ENCODE measurements around the gene WWOX.
A peak's percentile ranks its signal among the peaks of the same experiment; 100 is the strongest.

The WWOX gene

DNA sequence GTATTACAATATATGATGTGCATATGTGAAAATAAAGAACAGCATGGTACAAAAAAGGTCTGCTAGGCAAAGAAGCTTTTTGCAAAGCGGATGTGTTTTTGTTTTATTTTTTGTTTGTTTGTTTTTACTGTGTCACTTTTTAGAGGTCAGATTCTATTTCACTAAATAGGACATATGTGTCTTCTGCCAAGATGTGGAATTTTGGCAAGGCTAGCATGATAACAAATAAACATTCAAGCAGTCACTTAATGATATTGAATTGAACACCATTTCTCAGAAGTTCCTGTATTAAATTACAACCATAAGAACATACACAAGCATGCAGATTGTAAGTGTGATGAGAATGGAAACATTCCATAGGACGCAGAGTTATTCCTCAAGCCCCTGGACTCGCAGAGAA lies 492.7 kb downstream of the WWOX start:
- TF ChIP-seq, protein P1, sequence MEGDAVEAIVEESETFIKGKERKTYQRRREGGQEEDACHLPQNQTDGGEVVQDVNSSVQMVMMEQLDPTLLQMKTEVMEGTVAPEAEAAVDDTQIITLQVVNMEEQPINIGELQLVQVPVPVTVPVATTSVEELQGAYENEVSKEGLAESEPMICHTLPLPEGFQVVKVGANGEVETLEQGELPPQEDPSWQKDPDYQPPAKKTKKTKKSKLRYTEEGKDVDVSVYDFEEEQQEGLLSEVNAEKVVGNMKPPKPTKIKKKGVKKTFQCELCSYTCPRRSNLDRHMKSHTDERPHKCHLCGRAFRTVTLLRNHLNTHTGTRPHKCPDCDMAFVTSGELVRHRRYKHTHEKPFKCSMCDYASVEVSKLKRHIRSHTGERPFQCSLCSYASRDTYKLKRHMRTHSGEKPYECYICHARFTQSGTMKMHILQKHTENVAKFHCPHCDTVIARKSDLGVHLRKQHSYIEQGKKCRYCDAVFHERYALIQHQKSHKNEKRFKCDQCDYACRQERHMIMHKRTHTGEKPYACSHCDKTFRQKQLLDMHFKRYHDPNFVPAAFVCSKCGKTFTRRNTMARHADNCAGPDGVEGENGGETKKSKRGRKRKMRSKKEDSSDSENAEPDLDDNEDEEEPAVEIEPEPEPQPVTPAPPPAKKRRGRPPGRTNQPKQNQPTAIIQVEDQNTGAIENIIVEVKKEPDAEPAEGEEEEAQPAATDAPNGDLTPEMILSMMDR (IDR thresholded peaks at IDR 0.05; ENCODE audit: control insufficient read depth, extremely low read depth, insufficient read depth) = no peak
- no peak overlapping the region for H3K4me3 ChIP-seq (ENCODE audit: low read depth, low read length)

DNA sequence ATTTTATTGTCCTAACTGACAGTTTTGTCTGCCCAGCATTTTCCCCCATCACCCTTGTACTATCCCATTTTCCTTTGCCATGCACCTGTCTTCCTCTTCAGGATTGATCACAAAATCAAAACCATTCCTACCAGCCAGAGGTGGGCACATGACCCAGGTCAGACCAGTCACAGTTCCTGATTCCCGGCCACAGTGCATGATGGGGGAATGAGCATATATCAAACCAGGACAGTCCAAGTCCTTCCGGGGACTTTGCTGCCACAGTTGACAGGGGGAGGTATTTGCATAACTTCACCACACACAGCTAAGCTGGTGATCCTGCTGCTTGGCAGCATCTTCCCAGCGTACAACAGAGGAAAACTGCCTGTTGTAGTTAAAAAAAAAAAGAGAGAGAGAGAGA lies 493.9 kb downstream of the WWOX start:
- no peak overlapping the region for H3K4me3 ChIP-seq (ENCODE audit: low read depth, low read length)
- no peak for DNase-seq (ENCODE audit: low read depth)
- TF ChIP-seq, protein P1 (IDR thresholded peaks at IDR 0.05; ENCODE audit: control insufficient read depth, extremely low read depth, insufficient read depth) = no peak

More for the DNA sequence above, 492.7 kb downstream of the WWOX start:
- DNase-seq (ENCODE audit: low read depth) = peak; percentile 51

DNA sequence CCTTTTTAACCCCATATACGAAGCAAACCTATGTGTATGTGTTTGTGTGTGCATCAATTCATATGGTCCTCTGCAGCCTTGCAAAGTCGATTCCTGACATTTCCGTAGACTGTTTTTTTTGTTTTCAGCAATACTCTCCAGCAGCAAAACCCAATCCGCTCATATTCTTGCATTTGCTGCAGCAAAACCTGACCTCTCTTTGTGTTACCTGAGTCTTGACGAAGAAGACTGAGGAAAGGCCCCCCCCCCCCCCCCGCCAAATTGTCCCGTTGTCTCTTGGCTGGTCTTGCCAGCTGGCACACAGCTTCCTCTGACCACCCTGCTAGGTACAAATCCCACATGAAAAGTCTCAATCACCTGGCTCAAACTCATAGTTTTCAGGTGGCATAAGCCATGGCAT lies 494.7 kb downstream of the WWOX start:
- DNase-seq (ENCODE audit: low read depth) = no peak
- TF ChIP-seq, protein P1 (IDR thresholded peaks at IDR 0.05; ENCODE audit: control insufficient read depth, extremely low read depth, insufficient read depth) = no peak
- H3K4me3 ChIP-seq (ENCODE audit: low read depth, low read length) = no peak overlapping the region

DNA sequence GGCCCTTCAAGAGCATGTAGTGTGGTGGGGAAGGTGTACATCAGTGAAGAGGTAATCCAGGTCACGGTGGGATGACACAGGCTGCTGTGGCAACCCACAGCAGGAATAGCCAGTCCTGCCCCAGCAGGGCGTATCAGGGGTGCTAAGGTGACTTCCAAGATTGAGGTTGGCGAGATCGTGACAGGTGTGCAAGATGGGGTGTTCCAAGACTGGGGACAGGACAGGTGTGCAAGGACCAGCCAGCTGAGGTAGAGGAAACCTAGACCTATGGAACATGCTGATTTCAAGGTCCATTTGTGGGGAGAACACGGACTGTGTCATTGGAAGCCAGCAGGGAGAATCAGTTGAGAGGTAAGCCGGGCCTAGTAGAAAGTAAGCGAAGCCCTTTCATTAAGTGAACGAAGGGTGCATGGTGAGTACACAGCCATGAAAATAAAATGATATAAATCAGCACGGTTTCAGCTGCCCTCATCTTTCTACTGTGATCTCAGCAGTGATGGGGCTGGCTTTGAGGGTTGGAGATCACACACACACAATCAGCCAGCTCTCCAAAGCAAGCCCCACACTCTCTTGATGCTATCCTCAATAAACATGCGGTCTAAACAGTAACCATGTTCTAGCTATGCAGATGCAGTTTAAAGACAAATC lies 497.0 kb downstream of the WWOX start:
- no peak overlapping the region for H3K4me3 ChIP-seq (ENCODE audit: low read depth, low read length)
- DNase-seq (ENCODE audit: low read depth) = no peak
- TF ChIP-seq, protein P1 (IDR thresholded peaks at IDR 0.05; ENCODE audit: control insufficient read depth, extremely low read depth, insufficient read depth) = no peak

DNA sequence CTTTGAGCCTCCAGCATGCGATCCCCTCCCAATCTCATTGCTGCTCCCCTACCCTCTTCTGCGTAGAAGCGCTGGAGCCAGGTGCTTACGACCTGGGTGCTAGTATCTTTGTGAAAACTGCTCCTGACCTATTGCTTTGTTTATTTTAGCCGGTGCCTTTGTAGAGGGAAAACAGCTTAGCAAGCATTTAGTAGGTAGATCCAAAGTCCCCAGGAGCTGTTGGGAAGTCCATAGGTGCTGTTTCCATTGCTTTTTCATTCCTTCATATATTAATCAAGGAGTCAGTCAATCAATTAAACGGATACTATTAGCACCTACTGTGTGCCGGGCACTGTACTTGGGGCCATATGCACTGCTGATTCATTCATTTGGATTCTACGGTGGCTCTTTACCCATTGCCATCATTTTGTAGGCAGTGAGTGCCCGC lies 497.6 kb downstream of the WWOX start:
- TF ChIP-seq, protein P1 (IDR thresholded peaks at IDR 0.05; ENCODE audit: control insufficient read depth, extremely low read depth, insufficient read depth) = no peak
- no peak overlapping the region for H3K4me3 ChIP-seq (ENCODE audit: low read depth, low read length)
- DNase-seq (ENCODE audit: low read depth) = no peak

DNA sequence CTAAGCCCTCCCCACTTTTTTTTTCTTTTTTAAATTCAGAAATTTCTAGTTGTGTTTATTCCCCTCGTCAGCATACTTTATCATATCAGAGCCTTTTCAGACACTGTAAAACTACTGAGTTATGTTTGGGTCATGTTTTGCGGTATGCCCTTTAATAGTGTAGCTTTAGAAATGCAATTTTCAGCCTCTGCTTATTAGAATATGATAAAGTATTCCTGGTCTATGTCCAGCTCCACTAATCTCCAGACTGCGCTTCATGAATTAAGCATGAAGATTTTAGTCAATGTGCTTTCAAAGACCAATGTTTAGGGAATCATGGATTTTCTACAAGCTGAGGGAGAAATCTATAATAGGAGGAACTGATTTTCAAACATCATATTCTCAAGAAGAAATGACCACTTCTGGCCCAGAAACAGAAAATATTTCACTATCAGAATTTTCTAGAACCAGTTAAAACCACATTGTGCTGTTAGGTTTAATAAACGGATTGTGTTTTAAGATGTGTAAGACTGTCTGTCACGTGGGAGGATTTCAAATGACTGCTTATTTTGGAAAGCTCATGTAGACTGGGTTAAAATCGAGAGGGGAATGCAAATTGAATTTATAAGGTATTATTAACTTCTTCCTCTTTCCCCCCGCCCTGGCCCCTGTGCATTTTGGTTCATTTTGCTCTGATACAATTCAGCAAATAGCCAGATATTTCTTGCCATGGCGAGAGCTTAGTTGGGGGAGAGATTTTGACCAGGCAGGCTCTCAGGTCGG lies 498.5 kb downstream of the WWOX start:
- no peak for DNase-seq (ENCODE audit: low read depth)
- TF ChIP-seq, protein P1 (IDR thresholded peaks at IDR 0.05; ENCODE audit: control insufficient read depth, extremely low read depth, insufficient read depth) = no peak
- H3K4me3 ChIP-seq (ENCODE audit: low read depth, low read length) = no peak overlapping the region

All from LNCaP clone FGC (cell line).